Measurements from ENCODE around the gene NAA80. TPM values are rescaled to one million over a fixed set of nuclear protein-coding genes. Genes with fewer than 3 reads are reported as not detected.
A peak's percentile ranks its signal among the peaks of the same experiment; 100 is the strongest.

The NAA80 gene
- total and polyA plus RNA-seq, 12 donors, result 6.4 to 13.5 (median 8.2) TPM

DNA sequence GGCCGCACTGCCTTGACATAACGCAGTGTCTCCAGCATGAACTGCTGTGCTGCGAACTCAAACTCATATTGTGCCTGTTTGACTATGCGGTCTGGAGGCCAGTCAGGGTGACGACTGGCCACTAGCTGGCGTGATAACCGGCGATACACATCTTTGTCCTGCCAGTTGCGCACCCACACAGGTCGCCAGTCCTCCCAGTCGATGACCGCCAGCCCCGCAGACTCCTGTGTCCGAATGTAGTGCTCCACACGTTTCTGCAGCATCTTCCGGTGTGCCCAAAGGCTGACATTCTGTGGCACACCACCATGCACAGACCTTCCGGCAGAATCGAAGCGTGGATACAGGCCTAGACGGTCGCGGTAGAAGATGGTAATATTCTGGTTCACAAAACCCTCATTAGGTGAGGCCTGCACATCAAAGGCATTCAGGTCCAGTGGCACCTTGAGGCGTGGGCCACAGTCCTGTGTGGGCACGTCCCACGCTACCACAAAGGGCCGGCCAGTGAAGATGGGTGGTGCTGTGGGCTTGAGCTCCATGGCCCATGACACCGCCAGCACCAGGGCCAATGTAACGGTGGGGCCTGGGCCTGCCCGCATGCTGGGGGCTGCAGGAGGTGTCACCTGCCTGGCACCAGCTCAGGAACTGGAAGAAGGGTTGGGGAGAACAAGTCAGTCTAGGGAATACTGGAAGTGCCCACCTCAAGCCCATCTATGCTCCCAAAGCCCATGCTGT lies 20.9 kb upstream of the NAA80 start:
- DNase-seq (no peak), ATAC-seq (no peak)
- H3K27me3 ChIP-seq, result no peaks in the 10 kb centered on the region
- H3K27ac ChIP-seq, result peak overlapping the region; percentile 91 to 99 (median 97)
- H3K36me3 ChIP-seq, result peaks cover 0 to 57% (median 33%) of the 10 kb centered on the region in 9 donors
- intact Hi-C loops (cut with DNase I), result loop anchor here in 4 of 10 donors (2.0 to 10.0 kb wide), 5 partner anchors 19 to 83 kb away; partner anchors contain the start of genes GNAI2 (in 1 of the 4) and SEMA3B (in 1 of the 4)
- no peaks in the 10 kb centered on the region for H3K9me3 ChIP-seq
- peak overlapping the region; percentile 57 to 88 (median 80) for H3K4me3 ChIP-seq
- 67 to 71% methylated on average over 29 of the region's 29 CpGs for WGBS, 2 donors
- peak in 2 of 9 donors; percentile 6 to 22 for TF ChIP-seq CTCF (IDR thresholded peaks at IDR 0.05)
- H3K4me1 ChIP-seq, result peaks cover 29 to 81% (median 68%) of the 10 kb centered on the region in 9 donors

GRCh38 chr3:50319181-50319893 lies 20.1 kb upstream of the NAA80 start:
- no peak for TF ChIP-seq CTCF (IDR thresholded peaks at IDR 0.05)
- intact Hi-C loops (cut with DNase I), result no loop called here
- Histone ChIP-seq H3K4me3 (peak overlapping the region in 9 of 10 donors; percentile 57 to 88 (median 81)), H3K27ac (peak overlapping the region; percentile 61 to 99 (median 97)), H3K36me3 (peaks cover 0 to 58% (median 33%) of the 10 kb centered on the region in 9 donors), H3K9me3 (no peaks in the 10 kb centered on the region), H3K27me3 (no peaks in the 10 kb centered on the region), H3K4me1 (peaks cover 24 to 77% (median 61%) of the 10 kb centered on the region in 9 donors)
- 69 to 79% methylated on average over 16 of the region's 16 CpGs for WGBS, 2 donors
- no peak for ATAC-seq
- DNase-seq, result no peak

DNA sequence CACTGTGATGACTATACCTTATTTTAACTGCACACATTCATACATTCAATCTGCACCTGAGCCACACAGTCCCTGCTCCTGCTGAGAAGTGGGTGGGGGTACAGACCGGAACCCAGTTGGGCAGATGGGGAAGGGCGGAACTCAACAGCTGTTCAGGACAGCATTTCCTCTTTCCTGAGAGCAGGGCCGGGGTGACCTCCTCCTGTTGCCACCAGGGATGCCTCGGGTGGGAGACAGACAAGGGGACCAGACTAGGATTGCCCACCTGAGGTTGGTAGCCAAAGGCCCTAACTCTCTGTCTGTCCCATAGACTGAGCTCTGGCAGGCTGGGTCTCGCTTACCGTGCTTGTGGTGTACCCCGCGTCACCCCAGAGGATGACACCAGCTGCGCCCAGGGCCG lies 19.4 kb upstream of the NAA80 start:
- peaks cover 0 to 58% (median 33%) of the 10 kb centered on the region in 9 donors for H3K36me3 ChIP-seq
- no peak for TF ChIP-seq CTCF (IDR thresholded peaks at IDR 0.05)

DNA sequence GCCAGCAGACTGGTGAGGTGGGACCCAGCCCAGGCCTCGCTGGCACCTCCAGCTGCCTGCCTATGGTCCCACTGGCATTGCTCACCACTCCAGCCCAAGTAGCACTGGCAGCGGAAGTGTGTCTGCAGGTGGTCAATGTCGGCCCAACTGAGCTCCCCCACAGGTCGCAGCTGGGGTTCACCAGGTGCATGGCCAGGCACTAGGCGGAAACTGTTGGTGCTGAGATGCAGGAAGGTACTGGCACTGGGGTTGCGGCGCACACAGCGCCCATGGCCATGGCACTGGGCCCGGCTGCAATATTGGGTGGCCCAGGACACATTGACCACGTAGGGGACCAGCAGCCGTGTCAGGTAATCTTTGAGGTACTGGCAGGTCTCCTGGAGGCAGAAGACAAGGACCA lies 19.0 kb upstream of the NAA80 start:
- no peaks in the 10 kb centered on the region for H3K9me3 ChIP-seq
- H3K4me1 ChIP-seq, result peaks cover 17 to 67% (median 52%) of the 10 kb centered on the region in 9 donors
- WGBS, 2 donors, result 86 to 90% methylated on average over 11 of the region's 11 CpGs
- DNase-seq (no peak), ATAC-seq (no peak)
- no peaks in the 10 kb centered on the region for H3K27me3 ChIP-seq
- peaks cover 0 to 58% (median 33%) of the 10 kb centered on the region in 9 donors for H3K36me3 ChIP-seq
- peak overlapping the region in 9 of 10 donors; percentile 21 to 99 (median 91) for H3K27ac ChIP-seq
- no peak for TF ChIP-seq CTCF (IDR thresholded peaks at IDR 0.05)
- peak overlapping the region in 9 of 10 donors; percentile 57 to 88 (median 81) for H3K4me3 ChIP-seq
- intact Hi-C loops (cut with DNase I), result no loop called here

More for the DNA sequence above, 19.4 kb upstream of the NAA80 start:
- ATAC-seq (no peak), DNase-seq (no peak)
- Histone ChIP-seq H3K4me1 (peaks cover 19 to 72% (median 55%) of the 10 kb centered on the region in 9 donors), H3K27ac (peak overlapping the region in 9 of 10 donors; percentile 21 to 99 (median 97)), H3K27me3 (no peaks in the 10 kb centered on the region), H3K9me3 (no peaks in the 10 kb centered on the region), H3K4me3 (peak overlapping the region in 9 of 10 donors; percentile 57 to 88 (median 81))
- intact Hi-C loops (cut with DNase I), result no loop called here
- WGBS, 2 donors, result 73 to 85% methylated on average over 10 of the region's 10 CpGs
